GM19240 (cell line): ENCODE data around the gene CLCN6.

Source experiments
- DNase-seq: peaks from one replicate; pipeline ENCODE4 v3.0.0; 2011; ENCODE audit warnings: low spot score; ENCODE audit not compliant: insufficient read length

CLCN6 gene, protein sequence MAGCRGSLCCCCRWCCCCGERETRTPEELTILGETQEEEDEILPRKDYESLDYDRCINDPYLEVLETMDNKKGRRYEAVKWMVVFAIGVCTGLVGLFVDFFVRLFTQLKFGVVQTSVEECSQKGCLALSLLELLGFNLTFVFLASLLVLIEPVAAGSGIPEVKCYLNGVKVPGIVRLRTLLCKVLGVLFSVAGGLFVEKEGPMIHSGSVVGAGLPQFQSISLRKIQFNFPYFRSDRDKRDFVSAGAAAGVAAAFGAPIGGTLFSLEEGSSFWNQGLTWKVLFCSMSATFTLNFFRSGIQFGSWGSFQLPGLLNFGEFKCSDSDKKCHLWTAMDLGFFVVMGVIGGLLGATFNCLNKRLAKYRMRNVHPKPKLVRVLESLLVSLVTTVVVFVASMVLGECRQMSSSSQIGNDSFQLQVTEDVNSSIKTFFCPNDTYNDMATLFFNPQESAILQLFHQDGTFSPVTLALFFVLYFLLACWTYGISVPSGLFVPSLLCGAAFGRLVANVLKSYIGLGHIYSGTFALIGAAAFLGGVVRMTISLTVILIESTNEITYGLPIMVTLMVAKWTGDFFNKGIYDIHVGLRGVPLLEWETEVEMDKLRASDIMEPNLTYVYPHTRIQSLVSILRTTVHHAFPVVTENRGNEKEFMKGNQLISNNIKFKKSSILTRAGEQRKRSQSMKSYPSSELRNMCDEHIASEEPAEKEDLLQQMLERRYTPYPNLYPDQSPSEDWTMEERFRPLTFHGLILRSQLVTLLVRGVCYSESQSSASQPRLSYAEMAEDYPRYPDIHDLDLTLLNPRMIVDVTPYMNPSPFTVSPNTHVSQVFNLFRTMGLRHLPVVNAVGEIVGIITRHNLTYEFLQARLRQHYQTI

DNA sequence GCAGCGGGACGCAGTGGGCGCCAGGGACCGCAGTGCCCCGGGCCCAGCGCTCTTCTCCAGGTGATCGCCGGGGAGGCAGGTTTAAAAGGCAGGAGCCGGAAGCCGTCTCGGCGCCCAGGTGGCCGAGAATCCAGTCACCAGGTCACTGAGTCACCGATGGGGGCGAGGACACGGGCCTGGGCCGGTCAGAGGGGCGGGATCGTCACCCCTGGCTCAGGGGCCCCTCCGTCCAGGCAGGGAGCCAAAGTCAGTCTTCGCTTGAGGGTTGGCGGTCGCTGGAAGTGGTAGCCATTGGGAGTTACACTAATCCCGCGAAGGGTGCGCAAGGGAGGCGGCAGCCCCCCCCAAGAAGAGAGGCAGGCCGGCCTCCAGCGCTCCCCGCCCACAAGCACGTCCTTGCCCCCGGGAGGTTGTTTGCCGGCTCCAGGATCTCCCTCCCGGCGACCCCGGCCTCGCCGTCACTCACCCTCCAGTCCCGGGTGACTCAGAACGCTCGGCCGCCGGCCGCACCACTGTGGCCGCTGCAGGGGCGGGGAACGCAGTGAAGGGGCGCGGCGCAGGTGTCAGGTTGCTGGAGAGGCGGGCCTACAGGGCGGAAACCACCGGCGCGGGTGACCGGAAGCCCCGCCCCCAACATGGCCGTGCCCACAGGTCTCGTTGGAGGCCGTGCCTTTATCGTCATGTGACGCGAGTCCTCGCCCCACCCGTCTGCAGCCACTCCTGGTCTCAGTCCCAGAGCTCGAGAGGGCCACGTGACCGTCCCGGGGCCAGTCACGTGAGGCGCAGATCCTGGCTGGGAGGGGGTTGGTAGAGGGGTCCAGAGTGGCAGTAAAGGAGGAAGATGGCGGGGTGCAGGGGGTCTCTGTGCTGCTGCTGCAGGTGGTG, at the start of gene CLCN6, which contains the start of gene MTHFR:
CLCN6 (plus strand) TSS at position 770 of the 885 bp plus-strand sequence; CDS start at position 842, 72 bp downstream.
MTHFR (minus strand) TSS at position 543 of the 885 bp plus-strand sequence. CDS start 2,848 bp downstream, outside the sequence.
- peak; percentile 93 for DNase-seq

DNA sequence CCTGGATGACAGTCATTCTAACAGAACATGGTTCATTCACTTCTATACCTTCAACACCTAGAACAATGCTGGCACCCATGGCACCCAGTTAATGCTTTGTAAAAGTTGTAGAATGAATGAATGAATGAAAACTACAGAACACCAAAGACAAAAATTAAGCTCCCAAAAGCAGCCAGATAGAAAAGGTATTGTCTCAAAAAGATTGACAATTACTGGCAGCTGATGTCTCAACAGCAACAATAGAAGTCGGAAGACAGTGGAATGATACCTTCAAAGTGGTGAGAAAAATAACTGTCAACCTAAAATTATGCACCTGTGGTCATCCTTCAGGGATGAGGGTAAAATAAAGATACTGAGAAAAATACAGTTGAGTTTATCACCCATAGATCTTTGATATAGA, 48.9 kb upstream of the CLCN6 start:
- DNase-seq: no peak

DNA sequence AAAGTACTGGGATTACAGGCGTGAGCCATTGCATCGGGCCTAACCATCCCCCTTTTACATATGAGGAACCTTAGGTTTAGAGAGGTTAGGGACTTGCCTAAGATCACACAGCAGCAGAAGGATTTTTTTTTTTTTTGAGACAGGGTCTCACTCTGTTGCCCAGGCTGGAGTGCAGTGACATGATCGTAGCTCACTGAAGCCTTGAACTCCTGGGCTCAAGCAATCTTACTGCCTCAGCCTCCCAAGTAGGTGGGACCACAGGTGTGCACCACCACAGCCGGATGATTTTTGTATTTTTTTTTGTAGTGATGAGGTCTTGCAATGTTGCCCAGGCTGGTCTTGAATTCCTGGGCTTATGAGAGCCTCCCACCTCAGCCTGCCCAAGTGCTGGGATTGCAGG, 46.2 kb upstream of the CLCN6 start:
- DNase-seq: no peak

DNA sequence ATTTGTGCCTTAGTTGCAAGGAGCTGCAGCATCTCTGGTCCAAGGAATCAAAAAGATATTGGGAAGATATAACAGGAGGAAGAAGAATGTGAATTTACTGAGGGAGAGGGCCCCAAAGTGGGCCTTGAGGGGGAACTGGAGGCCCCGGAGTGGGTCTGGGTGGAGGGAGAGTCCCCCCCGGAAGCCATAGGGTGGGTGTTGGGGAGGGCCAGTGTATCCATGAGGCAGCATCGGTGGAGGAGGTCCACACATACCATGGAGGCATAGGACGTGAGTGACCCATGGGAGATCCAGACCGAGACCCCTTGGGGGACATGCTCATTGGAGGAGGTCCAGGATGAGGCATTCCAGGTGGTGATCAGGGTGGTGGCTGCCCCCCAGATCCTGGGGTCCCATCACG, 44.7 kb upstream of the CLCN6 start:
- DNase-seq: no peak

DNA sequence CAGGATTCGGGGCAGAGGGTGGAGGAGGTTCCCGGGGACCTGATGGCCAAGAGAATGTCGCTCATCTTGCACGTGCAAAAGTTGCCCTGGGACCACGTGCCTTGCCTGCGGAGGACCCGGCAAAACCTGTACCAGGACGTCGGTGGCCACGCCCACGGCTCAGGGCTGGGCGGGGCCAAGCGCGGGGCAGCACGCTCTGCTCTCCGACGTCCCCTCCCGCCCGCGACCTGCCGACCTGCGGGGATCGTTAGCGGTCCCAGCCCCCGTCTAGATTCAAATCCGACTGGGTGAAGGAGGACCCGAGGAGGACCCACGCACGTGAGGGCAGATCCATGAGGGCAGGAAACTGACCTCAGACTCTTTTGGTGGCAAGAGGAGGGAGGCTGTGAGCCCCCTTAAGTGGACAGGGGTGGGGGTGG, 44.0 kb upstream of the CLCN6 start, which contains the start of gene C1orf167:
C1orf167 (plus strand) TSS at position 206 of the 419 bp plus-strand sequence. CDS start 2,208 bp downstream, outside the sequence.
- DNase-seq: no peak

DNA sequence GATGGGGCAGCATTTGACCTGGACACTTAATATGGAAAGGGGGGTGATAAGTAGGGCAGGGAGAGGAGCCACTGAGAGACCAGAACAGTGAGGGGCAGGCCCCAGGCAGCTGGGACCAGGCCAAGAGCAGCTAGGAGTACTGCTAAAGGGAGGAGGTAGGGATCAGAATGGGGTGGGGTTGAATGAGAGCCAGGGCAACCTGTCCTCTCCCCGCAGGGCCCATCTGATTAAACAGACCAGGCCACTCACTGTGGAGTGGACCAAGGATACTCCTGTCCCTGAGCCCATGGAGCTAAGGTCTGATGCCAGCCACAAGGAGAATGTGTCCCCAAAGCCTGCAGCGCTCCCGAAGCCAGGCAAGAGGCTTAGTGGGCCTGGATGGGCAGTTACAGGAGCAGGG, 41.9 kb upstream of the CLCN6 start:
- no peak for DNase-seq

DNA sequence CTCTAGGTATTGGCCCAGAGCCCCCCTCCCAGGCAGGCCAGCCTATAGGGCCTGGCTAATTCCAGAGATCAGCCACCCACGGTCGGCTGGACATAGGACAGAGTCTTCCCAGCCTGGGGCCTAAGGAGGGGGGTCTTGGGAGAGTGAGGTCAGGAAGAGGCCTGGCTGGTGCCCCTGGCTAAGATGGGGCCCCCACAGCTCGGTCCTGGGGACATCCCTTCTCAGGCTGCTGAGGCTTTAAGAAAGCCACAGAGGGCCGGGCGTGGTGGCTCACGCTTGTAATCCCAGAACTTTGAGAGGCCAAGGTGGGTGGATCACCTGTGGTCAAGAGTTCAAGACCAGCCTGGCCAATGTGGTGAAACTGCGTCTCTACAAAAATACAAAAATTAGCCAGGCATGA, 41.5 kb upstream of the CLCN6 start:
- no peak for DNase-seq

DNA sequence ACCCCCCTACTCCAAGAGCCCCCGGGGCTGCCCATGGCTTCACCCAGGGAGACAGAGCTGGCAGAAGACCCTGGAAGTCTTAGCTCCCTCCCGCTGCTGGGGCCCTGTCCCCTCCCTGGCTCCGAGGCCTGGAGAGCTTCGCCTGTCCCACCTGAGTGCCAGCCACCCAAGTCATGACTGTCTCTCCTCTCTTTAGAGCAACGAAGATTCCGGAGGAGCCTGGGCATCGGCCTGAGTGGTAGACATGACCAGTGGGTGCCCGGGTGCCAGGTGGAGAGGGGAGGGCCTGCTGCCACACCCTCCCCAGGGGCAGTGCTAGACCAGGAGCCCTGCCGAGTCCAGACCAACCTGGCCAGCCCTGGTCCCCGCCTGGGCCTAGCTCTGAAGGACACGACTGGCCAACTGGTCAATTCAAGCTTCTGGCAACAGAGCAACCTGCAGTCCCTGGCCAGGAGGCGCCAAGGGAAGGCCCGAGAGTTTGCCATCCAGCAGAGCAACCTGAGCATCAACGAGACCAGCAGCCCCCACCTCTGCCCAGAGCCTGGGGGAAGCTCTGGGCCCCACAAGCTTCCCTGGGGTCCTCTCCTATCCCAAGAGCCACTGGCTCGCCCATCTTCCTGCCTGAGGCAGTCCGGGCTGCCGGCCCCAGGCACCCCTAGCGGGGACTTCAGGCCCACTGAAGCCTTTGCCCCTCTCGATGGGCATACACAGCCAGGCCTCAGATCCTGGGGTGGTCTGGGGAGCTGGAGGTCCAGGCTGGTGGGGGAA, 40.1 kb upstream of the CLCN6 start:
- no peak for DNase-seq

DNA sequence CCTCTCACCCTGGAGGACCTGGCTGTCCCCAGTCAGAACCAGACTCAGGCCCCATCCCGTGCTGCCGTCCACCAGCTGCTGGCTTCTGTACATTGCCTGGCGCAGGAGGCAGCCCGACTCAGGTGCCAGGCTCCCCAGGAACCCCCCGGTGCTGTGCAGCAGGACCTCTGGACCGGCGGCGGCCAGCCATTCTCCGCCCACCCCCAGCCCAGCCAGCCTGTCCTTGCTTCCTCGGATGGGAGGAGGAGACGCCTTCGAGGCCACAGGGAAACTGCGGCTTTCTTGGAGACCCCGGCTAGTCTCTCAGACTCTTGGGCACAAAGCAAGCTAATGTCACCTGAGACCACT, 39.6 kb upstream of the CLCN6 start:
- DNase-seq: no peak

DNA sequence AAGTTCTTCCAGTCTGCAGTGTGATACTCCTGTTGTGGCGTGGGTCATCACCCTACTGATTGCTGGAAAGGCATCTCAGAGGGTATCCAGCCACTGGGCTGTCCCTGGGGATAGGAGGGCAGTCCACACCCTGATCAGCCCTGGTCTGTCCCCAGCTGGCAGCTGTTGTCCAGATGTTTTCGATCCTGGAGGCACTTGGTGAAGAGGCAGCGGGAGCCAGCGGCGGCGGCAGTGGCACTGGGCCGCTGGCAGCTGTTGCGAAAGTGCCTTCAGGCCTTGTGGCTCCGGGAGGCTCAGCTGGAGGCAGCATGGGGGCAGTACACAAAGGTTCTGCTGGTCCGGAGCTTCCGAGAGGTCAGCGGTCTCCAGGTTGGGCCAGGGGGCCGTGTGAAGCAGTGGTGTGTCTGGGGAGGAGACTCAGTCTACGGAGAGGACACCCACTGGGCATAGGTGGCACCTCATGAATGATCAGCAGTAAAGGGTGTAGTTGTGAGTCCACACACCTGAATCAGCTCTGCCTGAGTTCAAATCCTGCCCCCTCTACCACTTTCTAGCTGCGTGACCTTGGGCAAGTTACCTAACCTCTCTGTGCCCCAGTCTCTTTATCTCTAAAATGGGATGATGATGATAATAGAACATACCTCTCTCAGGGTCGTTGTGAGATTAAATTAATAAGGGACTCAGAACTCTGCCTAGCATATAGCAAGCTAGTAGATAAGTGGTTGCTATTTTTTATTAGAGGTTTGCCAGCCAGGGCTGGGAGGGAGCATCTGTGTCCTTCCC, 37.9 kb upstream of the CLCN6 start:
- no peak for DNase-seq

DNA sequence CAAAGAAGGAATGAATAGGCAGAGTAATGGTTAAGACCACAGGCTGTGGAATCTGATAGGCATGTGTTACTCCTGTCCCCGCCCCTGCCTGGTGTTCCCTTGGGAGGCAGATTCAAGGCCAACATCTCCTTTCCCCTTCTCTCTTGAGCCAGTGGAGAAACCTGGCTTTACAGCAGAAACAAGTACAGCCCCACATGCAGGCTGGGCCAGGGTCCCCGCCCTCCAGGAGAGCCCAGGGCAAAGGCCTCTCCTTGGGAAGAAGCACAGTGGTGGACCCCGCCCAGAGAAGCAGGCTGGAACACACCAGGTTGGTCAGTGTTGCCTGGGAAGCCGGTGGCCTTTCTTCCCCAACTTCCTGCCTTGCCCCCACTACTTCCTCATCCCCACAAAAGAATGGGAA, 37.2 kb upstream of the CLCN6 start:
- no peak for DNase-seq

DNA sequence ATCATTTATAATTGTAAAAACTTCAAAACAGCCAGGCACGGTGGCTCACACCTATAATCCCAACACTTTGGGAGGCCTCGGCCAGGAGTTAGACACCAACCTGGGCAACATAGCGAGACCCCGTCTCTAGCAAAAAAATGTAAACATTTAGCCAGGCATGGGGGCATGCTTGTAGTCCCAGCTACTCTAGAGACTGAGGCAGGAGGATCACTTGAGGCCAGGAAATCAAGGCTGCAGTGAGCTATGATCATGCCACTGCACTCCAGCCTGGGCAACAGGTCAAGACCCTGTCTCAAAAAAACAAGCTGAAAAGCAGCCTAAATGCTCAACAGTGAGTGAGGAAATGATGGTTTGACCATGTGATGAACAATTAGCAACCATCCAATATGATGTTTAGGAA, 36.7 kb upstream of the CLCN6 start:
- DNase-seq: no peak

DNA sequence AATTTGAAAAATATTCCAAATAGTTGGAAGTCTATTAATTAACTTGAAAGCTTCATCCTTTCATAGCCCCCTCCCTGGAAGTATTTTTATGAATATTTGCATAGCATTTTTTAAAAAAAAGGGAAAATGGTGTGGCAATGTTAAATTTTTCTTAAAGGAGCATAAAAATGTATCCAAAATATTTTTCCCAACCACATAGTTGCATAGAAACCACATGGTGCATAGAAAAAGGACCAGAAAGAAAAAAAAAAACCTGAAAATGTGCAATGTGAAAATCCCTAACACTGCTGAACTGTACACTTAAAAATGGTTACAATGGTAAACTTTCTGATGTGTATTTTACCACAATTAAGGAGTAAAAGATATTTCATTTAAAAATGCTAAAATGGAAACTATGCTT, 36.0 kb upstream of the CLCN6 start:
- no peak for DNase-seq

DNA sequence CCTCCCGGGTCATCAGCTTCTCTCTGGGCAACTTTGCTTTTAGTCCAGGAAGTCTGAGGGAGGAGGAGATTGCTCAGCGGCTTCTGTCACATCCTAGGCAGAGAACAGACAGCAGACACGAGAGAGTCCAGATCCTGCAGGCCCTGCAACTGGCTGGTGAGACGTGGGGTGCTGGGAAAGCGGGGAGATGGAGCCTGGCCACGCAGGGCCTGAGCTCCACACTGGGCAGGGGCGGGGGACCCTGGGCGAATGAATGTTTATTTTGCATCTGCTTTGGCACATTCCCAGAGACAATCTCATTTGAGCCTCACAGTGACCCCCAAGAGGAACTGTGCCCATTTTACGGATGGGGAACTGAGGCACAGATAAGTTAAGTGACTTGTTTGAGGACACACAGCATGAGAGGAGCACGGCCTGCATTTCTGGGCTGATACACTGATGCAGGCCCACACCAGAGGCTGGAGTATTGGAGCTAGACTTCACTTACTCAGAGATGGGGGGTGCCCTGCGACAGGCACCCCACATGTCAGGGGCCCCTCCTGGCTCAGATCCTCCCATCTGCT, 34.4 kb upstream of the CLCN6 start:
- no peak for DNase-seq

DNA sequence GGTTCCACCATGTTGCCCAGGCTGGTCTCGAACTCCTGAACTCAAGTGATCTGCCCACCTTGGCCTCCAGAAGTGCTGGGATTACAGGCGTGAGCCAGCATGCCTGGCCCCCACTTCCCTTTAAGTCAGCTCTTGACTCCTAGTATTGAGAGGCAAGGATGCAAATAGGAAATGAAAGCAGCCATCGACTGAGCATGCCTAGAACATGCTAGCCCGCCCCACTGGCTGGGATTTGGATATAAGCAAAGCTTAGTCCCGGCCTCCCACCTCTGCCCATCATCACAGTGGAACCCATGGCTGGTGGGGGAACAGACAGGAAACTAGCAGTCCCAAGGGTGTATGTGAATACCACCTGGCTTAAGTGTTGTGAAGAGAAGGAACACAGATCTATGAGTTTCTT, 33.5 kb upstream of the CLCN6 start:
- no peak for DNase-seq

DNA sequence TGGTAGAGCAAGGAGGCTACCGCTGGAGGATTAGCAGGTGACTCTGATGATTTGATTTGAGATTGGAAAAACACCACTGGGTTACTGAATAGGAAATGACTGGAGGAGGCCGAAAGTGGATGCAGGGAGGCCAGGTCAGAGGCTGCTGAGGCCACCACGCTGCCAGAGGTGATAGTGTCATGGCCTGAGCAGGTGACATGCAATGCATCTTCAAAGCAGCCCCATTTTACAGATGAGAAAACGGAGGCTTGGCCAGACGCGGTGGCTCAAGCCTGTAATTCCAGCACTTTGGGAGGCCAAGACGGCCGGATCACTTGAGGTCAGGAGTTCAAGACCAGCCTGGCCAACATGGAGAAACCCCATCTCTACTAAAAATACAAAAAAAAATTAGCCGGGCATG, 31.2 kb upstream of the CLCN6 start:
- no peak for DNase-seq

DNA sequence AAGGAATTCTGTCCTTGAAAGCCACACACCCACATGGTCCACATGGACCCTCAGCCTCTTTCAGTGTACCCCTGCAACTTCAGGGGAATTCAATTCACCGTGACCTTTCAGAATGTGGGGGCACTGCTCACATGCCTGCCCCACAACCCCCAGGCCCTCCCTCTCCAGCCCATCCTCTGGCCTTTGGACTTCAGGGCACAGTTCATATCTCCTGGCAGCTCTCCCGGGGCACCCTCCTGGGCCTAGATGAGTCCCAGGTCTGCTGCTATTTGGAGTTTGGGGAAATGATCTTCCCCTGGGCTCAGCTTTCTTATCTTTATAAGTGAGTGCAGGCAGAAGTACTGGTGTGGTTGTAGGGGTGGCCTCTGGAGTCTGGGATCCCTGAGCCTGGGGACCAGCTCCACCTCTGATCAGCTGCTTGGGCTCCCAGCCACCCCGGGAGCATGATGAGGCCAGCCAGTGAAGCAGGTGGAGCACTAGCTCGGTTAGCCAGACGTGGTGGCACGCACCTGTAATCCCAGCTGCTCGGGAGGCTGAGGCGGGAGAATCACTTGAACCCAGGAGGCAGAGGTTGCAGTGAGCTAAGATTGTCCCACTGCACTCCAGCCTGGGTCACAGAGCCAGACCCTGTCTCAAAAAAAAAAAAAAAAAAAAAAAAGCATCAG, 28.2 kb upstream of the CLCN6 start:
- no peak for DNase-seq

DNA sequence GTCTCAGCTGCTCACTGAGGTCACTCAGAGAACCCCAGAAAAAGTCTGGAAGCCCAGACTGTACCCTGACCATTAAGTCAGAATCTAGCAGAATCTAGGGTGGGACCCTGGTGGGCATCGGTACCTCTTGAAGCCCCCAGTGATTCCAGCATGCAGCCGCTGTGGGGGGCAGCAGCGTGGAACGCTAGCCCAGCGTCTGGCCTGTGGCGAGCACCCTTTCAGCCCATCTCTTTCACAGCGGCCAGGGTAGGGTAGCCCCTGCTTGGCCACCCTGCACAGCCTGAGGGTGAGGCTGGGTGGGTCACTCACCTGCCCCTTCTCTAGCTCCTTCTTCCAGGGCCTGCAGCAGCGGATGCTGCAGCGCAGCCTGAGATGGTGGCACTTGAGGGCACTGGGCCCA, 27.7 kb upstream of the CLCN6 start:
- DNase-seq: no peak
